ENCODE results near the gene MCTP1. TPM values are rescaled to one million over a fixed set of nuclear protein-coding genes. Genes with fewer than 3 reads are reported as not detected.
"Not testable (repeated sequence)": the region's sequence is repeated elsewhere in the genome, so short reads cannot be mapped to it uniquely, and the experiment has no call there.

Gene MCTP1
- total RNA-seq, 1 donor from 2014 or later = 35.8 TPM

DNA sequence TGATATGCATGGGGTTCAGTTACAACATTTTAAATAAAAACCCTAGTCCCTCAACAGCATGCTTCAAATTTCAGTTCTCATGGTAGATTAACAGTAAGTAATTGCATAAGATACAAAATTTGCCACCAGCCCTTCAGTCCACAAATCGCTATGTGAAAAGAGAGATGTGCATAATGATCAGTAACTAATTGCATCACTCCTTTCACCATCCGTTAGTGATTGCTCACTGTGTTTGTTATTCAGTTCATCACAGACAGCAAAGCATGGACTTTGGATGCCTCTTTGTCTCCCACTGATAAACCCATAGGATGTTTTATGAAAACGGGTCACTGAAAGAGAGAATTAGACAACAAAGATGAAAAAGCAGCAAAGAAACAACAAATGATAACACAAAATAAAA lies 103.2 kb downstream of the MCTP1 start:
- no peak for DNase-seq (ENCODE audit: low spot score)

- no peak for DNase-seq (ENCODE audit: low spot score)
Measured at GRCh38 chr5:95178046-95178651, 106.7 kb downstream of the MCTP1 start.

DNA sequence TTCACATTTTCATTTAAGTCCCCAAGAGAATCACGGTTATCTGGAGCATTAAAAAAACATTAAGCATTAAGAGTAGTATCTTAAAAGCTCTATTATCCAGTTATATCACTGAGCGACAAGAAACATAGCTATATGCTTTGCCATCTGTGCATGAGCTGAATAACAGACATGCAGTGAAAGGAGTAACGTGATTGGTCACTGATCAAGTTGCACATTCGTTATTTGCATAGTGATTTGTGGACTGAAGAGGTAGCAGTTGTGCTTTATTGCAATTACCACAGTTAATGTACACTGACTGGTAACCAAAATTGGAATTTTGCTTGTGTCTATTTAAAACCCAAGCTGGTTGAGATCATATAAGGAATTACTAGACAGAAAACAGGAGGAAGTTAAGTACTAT lies 107.4 kb downstream of the MCTP1 start:
- no peak for DNase-seq (ENCODE audit: low spot score)

- DNase-seq (ENCODE audit: low spot score) = no peak
Measured at GRCh38 chr5:95175106-95175505, 109.8 kb downstream of the MCTP1 start.

- DNase-seq (ENCODE audit: low spot score) = no peak
Measured at GRCh38 chr5:95172659-95173058, 112.2 kb downstream of the MCTP1 start.

- no peak for DNase-seq (ENCODE audit: low spot score)
Measured at GRCh38 chr5:95164861-95165260, 120.0 kb downstream of the MCTP1 start.

DNA sequence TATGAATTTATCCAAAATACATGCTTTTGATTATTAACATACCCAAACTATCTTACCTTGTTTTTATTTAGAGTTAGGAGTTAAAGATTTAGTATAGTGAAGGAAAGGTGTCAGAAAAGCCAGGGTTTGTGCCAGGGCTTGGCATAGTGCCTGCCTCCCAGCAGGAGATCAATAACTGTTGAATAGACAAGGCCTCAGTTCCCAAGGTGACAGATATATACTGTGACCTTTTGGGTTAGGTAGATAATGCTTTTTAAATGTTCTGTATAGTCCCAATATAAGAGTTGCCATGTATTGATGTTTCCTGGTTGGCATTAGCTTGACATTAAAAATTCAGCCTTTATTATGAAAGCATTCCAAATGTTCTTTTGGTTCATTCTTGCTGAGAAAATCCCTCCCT lies 121.8 kb downstream of the MCTP1 start:
- no peak for DNase-seq (ENCODE audit: low spot score)

DNA sequence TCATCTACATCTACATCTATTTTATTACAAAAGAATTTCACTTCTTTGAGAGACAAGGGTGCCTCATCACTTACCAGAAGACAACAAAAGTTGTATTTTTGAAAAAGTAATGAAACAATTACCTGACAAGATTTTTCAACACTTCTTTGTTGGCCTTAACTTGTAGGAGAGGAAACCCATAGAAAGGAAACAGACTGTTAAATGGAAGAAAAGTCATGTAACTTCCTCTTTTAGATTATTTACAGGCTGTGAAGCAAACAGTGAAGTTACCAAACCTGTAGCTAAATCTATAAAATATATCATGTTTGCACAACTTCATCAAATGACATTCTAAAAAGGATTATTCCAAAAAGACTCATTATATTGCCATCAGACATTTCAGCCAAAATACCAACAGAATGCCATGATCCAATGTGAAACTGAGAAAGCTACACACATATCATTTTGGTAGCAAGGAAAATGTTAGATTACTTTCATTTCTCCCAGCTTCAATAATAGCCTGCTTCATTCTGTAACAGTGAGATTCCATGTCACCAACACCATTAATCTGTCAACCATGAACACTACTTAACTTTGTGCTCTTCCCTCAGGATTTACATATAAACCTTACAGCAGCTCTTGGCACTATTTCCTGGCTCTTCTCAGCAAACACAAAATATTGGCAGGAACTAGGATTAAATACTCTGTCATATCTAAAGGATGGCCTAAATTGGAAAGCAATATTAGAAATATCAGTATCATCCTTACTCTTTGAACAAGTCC lies 122.5 kb downstream of the MCTP1 start:
- no peak for DNase-seq (ENCODE audit: low spot score)

- no peak for DNase-seq (ENCODE audit: low spot score)
Measured at GRCh38 chr5:95159603-95160002, 125.3 kb downstream of the MCTP1 start.

DNA sequence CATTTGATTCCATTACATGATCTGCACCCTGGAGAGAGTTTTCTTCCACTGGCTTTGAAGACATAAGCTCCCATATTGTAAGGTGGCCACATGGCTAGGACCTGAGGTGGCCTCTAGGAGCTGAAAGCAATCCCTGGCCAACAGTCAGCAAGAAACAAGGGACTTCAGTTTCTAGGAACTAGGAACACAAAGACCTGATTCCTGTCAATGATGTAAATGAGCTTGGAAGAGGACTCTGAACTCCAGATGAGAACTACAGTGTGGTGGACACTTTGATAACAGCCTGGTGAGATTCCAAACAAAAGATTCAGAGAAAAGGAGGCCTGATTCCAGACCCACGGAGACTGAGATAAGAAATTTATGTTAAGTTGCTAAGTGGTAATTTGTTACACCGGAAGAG lies 129.0 kb downstream of the MCTP1 start:
- DNase-seq (ENCODE audit: low spot score) = no peak

DNA sequence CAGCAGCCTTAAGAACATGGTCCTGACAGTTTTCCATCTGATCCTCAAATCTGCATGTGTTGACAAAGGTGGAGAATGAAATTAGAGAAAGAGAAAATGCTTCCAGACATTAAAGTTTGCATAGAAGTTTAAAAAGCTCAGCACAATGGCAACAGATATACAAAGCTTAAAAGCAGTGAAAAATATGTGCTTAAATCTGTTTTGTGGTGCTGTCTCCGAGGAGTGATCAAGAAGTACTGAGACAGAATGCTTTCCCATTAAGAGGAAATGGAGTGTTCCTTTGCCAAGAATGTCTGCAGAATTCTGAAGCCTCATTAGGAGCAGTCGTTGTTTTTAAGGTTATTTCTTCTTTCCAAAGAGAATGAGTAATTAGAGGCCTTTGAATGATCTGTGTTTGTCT lies 131.4 kb downstream of the MCTP1 start:
- DNase-seq (ENCODE audit: low spot score) = no peak

DNA sequence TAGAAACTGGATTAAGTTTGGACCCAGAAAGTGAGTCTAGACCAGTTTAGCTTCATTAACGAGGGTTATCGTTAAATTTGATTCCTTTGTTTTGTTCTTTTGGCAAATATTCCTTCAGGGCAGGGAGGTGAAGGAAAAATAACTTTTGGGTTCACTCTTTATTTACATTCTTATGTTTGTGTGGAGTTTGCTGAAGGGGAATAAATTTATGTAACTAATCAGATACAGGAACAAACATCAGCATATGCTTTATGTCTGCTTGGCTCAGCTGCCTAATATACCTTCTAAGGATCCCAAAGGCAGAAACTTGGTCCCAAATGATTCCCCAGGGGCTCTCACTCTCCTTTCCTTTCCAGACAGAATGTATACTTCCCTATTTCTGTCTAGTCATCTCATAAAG lies 132.4 kb downstream of the MCTP1 start:
- DNase-seq (ENCODE audit: low spot score) = no peak

DNA sequence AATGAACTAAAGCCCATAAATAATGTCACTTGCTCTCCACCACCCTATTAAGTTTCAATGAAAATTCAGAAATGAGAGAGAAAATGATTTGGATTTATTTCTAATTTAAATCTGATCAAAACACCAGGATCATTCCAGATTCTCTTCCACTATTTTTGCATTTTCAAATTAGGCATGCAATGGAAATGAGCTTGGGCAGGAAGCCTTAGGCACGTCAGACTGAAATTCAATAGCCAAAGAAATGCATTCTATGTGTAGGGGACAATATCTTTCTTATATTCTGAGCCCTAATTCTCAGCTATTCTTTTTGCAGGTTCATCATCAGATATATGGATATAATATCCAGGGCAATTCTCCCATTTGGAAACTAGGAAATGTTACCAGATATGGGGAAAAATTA lies 132.8 kb downstream of the MCTP1 start:
- no peak for DNase-seq (ENCODE audit: low spot score)

DNA sequence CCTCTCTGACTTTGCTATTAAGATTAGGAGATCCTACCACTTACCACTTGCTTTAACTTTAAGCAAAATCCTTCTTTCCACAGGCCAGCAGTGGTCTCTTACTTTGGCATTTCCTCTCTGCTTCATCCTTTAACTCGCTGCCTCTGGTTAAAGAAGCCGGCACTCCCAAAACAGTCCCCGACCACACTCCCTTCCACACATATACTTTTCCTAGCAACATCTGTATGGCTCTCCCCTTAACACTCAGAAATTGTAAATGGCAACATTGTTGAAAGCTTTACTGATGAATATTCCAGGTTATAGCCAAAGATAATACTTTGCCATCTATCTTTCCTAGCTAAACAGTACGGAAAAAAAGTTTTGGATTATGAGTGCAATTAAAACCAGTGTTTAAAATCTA lies 133.2 kb downstream of the MCTP1 start:
- no peak for DNase-seq (ENCODE audit: low spot score)

- no peak for DNase-seq (ENCODE audit: low spot score)
Measured at GRCh38 chr5:95149387-95149786, 135.5 kb downstream of the MCTP1 start.

- DNase-seq (ENCODE audit: low spot score) = no peak
Measured at GRCh38 chr5:95148453-95148852, 136.4 kb downstream of the MCTP1 start.

DNA sequence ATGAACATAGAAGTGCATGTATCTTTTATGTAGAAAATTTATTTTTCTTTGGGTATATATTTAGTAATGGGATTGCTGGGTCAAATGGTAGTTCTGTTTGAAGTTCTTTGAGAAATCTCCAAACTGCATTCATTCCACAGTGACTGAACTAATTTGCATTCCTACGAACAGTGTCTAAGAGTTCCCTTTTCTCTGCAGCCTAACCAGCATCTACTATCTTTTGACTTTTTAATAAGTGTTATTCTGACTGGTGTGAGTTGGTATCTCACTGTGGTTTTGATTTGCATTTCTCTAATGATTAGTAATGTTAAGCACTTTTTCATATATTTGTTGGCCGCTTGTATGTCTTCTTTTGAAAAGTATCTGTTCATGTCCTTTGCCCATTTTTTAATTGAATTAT lies 141.0 kb downstream of the MCTP1 start:
- not testable (repeated sequence) for DNase-seq (ENCODE audit: low spot score)

DNA sequence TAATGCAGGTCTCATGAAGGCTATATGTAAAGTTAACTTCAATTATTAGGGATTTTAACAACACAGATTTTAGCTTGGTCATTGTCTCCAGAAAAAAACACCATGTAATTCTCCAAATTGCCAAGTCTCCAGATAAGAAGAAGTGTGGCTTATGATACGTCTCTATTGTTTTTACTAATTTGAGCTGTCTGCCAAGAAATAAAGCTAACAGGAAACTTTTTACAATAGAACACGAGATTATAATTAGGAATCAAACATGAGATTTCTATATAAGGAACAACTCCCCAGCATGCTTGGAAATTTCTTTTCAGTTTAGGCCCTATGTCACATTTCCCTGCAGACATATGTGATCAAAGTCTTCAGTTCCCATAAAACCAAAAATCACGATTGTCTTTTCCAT lies 142.7 kb downstream of the MCTP1 start:
- DNase-seq (ENCODE audit: low spot score) = no peak

DNA sequence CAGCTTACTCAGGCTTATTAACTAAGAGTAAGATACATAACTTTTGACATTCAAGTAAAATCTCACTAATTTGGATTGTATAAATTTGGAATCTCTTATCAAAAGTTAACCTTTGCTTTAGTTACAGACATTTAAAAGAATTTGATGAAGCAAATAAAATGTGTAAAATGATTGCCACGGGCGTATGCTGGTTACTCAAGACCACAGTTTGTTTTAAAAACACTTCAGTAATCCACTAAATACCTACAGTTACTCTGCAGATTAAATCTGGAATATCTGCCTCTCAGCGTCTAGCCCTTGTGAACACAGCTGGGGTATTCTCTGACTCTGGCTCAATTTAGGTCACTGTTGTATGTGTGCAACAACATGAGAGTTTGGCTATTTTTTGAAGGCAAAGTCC lies 143.8 kb downstream of the MCTP1 start:
- no peak for DNase-seq (ENCODE audit: low spot score)

- no peak for DNase-seq (ENCODE audit: low spot score)
Measured at GRCh38 chr5:95134326-95134725, 150.6 kb downstream of the MCTP1 start.

- DNase-seq (ENCODE audit: low spot score) = no peak
Measured at GRCh38 chr5:95132096-95132495, 152.8 kb downstream of the MCTP1 start.

DNA sequence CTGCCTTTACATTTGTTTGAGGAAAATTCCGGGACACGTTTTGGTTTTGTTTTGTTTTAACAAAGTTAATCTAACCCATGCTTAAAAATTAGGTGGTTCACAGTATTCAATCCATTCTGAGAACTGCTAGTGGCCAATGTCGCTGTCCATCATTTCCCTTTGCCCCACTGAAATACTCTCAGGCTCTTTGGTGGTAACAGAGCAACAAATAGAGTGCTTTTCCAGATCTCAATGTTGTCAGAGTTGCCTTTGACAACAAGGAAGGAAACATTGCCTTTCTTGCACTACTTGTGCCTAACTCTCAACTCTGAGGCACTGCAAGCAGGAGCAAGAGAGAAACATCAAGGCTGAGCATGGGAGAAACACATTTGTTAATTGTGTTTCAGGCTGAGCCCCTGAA lies 154.0 kb downstream of the MCTP1 start:
- DNase-seq (ENCODE audit: low spot score) = no peak

DNA sequence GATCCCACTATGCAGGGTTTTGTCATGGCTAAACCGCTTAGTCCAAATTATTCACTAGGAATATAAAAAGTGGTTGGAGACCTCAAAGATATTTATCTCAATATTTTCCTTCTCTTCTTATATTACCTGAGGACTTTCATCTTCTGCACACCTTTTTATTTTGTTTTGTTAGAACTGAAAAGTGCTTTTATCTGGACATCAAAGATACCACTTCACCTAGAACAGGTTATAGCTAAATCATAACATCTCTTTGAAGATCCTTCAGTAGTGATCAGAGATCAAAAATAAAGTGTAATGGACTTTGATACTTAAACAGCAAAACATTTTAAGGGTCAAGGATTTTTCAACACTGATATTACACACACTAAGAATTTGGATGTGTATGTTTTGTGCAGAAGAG lies 160.2 kb downstream of the MCTP1 start:
- DNase-seq (ENCODE audit: low spot score) = no peak

- DNase-seq (ENCODE audit: low spot score) = no peak
Measured at GRCh38 chr5:95124101-95124500, 160.8 kb downstream of the MCTP1 start.

Data from ureter (tissue), 1 donor.